ENCODE results near the gene DCK. TPM values are rescaled to one million over a fixed set of nuclear protein-coding genes. Genes with fewer than 3 reads are reported as not detected.
"Not testable (repeated sequence)": the region's sequence is repeated elsewhere in the genome, so short reads cannot be mapped to it uniquely, and the experiment has no call there.

DCK gene
- total RNA-seq, 8 experiments from 2014 or later = 5.1 to 33.5 (median 19.1) TPM

DNA sequence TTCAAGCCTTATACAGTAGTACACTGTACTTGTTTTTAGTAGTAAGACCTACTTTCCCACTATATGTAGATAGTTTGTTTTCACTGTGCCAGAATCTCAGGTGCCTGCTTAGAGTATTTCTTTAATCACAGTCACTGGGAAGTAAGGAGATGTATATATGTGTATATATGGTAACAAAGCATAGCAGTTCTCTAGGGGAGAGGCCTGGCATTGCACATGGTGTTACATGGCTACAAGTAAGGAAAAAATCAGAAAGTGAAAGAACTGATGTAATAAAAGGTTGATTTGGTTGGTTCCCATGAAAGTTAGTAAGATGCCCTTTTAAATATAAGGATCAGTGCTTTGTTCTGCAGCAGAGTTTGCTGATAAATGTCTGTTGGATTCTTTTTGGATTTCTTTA, 9.3 kb upstream of the DCK start:
- Histone ChIP-seq H3K4me3 (no peak overlapping the region), H3K4me1 (replicated peaks in 1 of 2) (no peaks in the 10 kb centered on the region), H3K27ac (no peak overlapping the region)
- no peak for ATAC-seq (replicated peaks in 6 of 8)
- in situ Hi-C loops (cut with MboI; ENCODE audit: low pct_unique_long_range_greater_than_20kb in 2 of 9, low sequenced_read_pairs in 9 of 9, unreplicated experiment in 9 of 9) = no loop called here

DNA sequence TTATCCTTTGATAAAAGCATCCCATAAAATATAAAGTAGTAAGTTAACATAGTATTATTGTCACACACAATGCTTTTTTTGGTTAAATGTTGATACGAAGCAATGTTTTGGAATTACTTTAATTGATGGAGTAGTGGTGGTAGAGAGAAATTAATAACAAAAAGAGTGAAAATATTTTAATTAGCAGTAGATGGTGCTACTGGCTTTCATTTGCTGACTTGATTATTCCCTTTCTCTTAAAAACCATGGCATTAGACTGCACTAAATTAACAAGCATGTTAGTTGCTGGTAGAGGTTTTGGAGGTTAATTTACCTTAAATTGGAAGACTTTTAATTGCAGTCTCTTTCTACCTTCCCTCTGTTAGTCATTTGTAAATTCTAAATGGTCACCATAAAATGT, 8.9 kb upstream of the DCK start:
- WGBS, 10 experiments = 63 to 100% (median 86%) methylated on average over 1 of the region's 1 CpG; no CpG with 5 or more reads in 1 of the 10 experiments
- Histone ChIP-seq H3K4me3 (no peak overlapping the region), H3K4me1 (replicated peaks in 1 of 2) (no peaks in the 10 kb centered on the region), H3K27ac (no peak overlapping the region)
- in situ Hi-C loops (cut with MboI; ENCODE audit: low pct_unique_long_range_greater_than_20kb in 2 of 9, low sequenced_read_pairs in 9 of 9, unreplicated experiment in 9 of 9) = no loop called here
- no peak for ATAC-seq (replicated peaks in 6 of 8)

DNA sequence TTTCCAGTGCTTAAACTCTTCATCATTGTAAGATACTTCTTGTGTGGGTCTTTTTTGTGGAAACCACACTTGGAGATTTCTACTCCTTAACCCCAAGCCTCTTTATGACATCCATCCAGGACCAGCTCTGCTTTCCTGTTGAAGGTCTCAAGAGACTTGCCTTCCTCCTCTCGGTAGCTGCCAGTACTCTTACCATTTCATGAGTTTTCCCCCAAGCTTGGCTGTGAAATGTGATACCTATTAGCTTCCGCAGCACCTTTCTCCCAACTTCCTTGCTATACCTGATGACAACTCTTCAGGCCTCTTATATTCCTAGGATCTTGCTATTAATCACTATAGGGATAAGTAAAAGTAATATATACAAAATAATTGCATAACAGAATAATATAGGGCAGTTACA, 1.9 kb upstream of the DCK start:
- ATAC-seq (replicated peaks in 6 of 8) = no peak
- no peak overlapping the region for H3K27ac ChIP-seq
- in situ Hi-C loops (cut with MboI; ENCODE audit: low pct_unique_long_range_greater_than_20kb in 2 of 9, low sequenced_read_pairs in 9 of 9, unreplicated experiment in 9 of 9) = no loop called here
- H3K4me3 ChIP-seq = no peak overlapping the region
- WGBS, 10 experiments = 42 to 100% (median 88%) methylated on average over 1 to 2 of the region's 2 CpGs; no CpG with 5 or more reads in 2 of the 10 experiments
- peaks cover 13 to 16% of the 10 kb centered on the region in 2 donors for H3K4me1 ChIP-seq (replicated peaks in 1 of 2)

DNA sequence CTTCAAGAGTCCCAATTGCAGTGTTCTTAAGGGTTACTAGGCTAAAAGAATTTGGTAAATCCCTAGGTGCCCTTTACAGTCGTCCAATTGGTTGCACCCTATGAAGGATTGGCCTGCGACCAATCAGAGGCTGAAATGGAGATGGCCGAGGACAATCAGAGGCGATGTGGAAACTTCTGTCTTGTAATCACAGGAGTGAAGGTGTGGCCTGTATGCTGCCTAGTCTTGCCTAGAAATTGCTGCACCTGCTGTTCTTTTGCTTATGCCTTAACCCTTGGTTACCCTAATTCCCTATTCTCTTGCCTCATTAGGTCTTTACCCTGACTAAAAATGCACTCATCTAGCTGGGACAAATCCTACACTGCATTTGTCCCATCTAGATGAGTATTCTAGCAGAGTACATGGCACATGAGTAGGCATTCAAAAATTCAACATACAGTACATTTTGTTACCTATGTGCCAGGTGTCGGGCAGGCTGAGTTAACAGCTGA, 1.0 kb upstream of the DCK start:
- in situ Hi-C loops (cut with MboI; ENCODE audit: low pct_unique_long_range_greater_than_20kb in 2 of 9, low sequenced_read_pairs in 9 of 9, unreplicated experiment in 9 of 9) = no loop called here
- peaks cover 14 to 19% of the 10 kb centered on the region in 2 donors for H3K4me1 ChIP-seq (replicated peaks in 1 of 2)
- ATAC-seq (replicated peaks in 6 of 8) = no peak
- 58 to 100% (median 90%) methylated on average over 1 to 5 of the region's 5 CpGs for WGBS, 10 experiments
- H3K4me3 ChIP-seq = peak overlapping the region; percentile 51 to 57 (median 54)
- H3K27ac ChIP-seq = no peak overlapping the region

DNA sequence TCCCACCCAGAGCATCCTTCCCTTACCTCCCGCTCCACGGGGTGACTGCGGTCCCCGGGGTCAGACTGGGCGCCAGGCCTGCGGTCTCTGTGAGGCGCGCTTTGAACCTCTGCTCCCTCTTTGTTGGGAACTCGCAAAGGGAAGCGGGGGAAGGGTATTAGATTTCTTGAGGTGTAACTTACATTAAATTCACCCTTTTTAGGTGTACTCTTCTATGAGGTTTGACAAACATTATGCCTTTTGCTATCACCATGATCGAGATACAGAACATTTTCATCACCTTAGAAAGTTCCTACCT, 569 bp downstream of the DCK start:
- in situ Hi-C loops (cut with MboI; ENCODE audit: low pct_unique_long_range_greater_than_20kb in 2 of 9, low sequenced_read_pairs in 9 of 9, unreplicated experiment in 9 of 9) = no loop called here
- Histone ChIP-seq H3K27ac (peak overlapping the region; percentile 71 to 85), H3K4me1 (replicated peaks in 1 of 2) (peaks cover 14 to 19% of the 10 kb centered on the region in 2 donors), H3K4me3 (peak overlapping the region; percentile 51 to 57 (median 54))
- no peak for ATAC-seq (replicated peaks in 6 of 8)
- 0 to 33% (median 0%) methylated on average over 1 to 5 of the region's 11 CpGs; no CpG with 5 or more reads in 4 of the 10 experiments for WGBS, 10 experiments

DNA sequence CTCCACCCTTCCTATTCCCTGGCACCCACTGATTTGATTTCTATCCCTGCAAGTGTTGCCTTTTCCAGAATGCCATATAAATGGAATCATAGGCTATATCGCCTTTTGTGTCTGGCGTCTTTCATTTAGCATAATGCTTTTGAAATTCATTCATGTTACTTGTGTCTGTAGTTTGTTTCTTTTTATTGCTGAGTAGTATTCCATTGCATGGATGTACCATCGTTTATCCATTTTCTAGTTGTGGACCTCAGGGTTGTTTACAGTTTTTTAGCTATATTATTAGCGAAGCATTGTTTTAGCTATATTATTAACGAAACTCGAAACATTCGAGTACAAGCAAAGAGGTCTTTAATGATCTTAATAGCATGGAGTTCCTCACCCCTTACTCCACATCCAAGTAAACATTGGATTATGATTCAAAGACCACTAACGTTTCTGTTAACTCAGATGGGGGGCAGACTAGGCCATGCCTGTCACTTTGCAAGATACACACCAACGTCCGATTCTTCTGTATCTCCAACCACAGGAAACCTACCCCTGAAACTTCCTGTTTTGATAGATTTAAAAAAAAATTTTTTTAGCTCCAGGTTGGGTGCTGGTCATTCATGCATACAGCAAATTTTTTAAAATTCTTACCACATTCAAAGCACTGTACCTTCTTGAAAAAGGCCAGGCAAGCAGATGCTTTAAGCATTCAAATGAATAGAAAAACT, 1.1 kb downstream of the DCK start:
- Histone ChIP-seq H3K4me1 (replicated peaks in 1 of 2) (peaks cover 14 to 19% of the 10 kb centered on the region in 2 donors), H3K27ac (no peak overlapping the region), H3K4me3 (peak overlapping the region; percentile 51 to 57 (median 54))
- 48 to 88% (median 78%) methylated on average over 5 to 10 of the region's 10 CpGs for WGBS, 10 experiments
- no peak for ATAC-seq (replicated peaks in 6 of 8)
- in situ Hi-C loops (cut with MboI; ENCODE audit: low pct_unique_long_range_greater_than_20kb in 2 of 9, low sequenced_read_pairs in 9 of 9, unreplicated experiment in 9 of 9) = no loop called here

DNA sequence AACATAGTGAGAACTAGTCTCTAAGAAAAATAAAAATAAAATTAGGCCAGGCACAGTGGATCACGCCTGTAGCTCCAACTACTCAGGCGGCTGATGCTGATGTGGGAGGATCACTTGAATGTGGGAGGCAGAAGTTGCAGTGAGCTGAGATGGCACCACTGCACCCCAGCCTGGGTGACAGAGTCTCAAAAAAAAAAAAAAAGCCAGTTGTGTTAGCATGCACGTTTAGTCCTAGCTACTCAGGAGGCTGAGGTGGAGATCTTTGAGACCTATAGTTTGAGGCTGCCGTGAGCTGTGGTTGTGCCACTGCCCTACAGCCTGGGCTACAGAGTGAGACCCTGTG, 2.5 kb downstream of the DCK start:
- 30 to 100% (median 54%) methylated on average over 1 to 4 of the region's 4 CpGs; no CpG with 5 or more reads in 3 of the 10 experiments for WGBS, 10 experiments
- no peak overlapping the region for H3K27ac ChIP-seq
- ATAC-seq (replicated peaks in 6 of 8) = no peak
- H3K4me1 ChIP-seq (replicated peaks in 1 of 2) = peaks cover 14 to 19% of the 10 kb centered on the region in 2 donors
- H3K4me3 ChIP-seq = peak overlapping the region in 1 of 5 donors; percentile 2
- in situ Hi-C loops (cut with MboI; ENCODE audit: low pct_unique_long_range_greater_than_20kb in 2 of 9, low sequenced_read_pairs in 9 of 9, unreplicated experiment in 9 of 9) = no loop called here

DNA sequence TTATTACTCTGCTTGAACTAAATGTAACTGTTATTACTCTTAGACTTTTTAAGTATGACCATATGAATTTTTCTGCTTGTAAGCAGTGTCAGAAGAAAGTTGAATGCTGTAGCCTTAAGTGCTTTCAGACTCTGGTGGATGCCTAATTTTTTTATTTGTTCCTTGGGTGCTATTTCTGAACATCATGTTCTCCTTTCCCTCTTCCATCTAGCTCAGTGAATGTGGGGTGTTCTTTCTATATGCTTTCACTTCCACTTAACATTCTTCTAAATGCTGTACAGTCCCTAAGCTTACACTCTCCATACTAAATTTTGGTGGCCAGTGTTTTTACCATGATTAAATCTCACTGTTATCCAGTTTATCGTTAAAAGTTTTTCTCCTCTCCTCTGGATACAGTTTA, 3.6 kb downstream of the DCK start:
- Histone ChIP-seq H3K27ac (no peak overlapping the region), H3K4me1 (replicated peaks in 1 of 2) (peaks cover 14 to 19% of the 10 kb centered on the region in 2 donors), H3K4me3 (no peak overlapping the region)
- 0 to 100% (median 92%) methylated on average over 1 of the region's 1 CpG; no CpG with 5 or more reads in 1 of the 10 experiments for WGBS, 10 experiments
- ATAC-seq (replicated peaks in 6 of 8) = no peak
- in situ Hi-C loops (cut with MboI; ENCODE audit: low pct_unique_long_range_greater_than_20kb in 2 of 9, low sequenced_read_pairs in 9 of 9, unreplicated experiment in 9 of 9) = no loop called here

DNA sequence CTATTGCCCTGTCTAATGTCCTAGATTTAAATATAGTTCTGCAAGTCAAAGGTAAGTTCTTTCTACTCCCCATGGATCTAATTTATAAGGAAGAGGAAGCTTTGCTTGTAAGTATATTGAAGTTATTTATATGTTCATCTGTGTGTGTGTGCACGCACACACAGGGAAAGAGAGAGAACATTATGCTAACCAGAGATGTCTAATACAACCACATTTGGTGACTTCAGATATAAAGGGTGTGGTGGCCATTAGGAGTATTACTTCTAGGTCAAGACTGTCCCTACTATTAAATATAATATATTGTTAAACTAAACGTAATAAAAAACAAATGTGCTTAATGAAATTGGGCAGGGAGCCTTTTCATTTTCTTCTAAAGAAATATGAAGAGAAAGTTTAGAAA, 4.1 kb downstream of the DCK start:
- WGBS, 10 experiments = 13 to 100% (median 79%) methylated on average over 1 to 2 of the region's 2 CpGs
- Histone ChIP-seq H3K4me1 (replicated peaks in 1 of 2) (peaks cover 13 to 16% of the 10 kb centered on the region in 2 donors), H3K4me3 (no peak overlapping the region), H3K27ac (no peak overlapping the region)
- in situ Hi-C loops (cut with MboI; ENCODE audit: low pct_unique_long_range_greater_than_20kb in 2 of 9, low sequenced_read_pairs in 9 of 9, unreplicated experiment in 9 of 9) = no loop called here
- no peak for ATAC-seq (replicated peaks in 6 of 8)

DNA sequence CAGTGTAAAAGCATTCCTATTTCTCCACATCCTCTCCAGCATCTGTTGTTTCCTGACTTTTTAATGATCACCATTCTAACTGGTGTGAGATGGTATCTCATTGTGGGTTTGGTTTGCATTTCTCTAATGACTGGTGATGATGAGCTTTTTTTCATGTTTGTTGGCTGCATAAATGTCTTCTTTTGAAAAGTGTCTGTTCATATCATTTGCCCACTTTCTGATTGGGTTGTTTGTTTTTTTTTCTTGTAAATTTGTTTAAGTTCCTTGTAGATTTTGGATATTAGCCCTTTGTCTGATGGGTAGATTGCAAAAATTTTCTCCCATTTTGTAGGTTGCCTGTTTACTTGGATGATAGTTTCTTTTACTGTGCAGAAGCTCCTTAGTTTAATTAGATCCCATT, 6.2 kb downstream of the DCK start:
- H3K27ac ChIP-seq; in situ Hi-C loops (cut with MboI; ENCODE audit: low pct_unique_long_range_greater_than_20kb in 2 of 9, low sequenced_read_pairs in 9 of 9, unreplicated experiment in 9 of 9); ATAC-seq (replicated peaks in 6 of 8); H3K4me3 ChIP-seq: not testable (repeated sequence)
- H3K4me1 ChIP-seq (replicated peaks in 1 of 2) = peaks cover 12 to 13% of the 10 kb centered on the region in 2 donors

DNA sequence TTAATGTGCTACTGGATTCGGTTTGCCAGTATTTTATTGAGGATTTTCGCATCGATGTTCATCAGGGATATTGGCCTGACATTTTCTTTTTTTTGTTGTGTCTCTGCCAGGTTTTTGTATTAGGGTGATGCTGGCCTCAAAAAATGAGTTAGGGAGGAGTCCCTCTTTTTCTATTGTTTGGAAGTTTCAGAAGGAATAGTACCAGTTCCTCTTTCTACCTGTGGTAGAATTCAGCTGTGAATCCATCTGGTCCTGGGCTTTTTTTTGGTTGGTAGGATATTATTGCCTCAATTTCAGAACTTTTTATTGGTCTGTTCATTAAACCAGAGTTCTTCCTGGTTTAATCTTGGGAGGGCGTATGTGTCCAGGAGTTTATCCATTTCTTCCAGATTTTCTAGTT, 7.9 kb downstream of the DCK start:
- H3K4me3 ChIP-seq; in situ Hi-C loops (cut with MboI; ENCODE audit: low pct_unique_long_range_greater_than_20kb in 2 of 9, low sequenced_read_pairs in 9 of 9, unreplicated experiment in 9 of 9); H3K27ac ChIP-seq; H3K4me1 ChIP-seq (replicated peaks in 1 of 2); ATAC-seq (replicated peaks in 6 of 8): not testable (repeated sequence)
- 86 to 100% (median 96%) methylated on average over 2 to 4 of the region's 4 CpGs; no CpG with 5 or more reads in 1 of the 10 experiments for WGBS, 10 experiments

DNA sequence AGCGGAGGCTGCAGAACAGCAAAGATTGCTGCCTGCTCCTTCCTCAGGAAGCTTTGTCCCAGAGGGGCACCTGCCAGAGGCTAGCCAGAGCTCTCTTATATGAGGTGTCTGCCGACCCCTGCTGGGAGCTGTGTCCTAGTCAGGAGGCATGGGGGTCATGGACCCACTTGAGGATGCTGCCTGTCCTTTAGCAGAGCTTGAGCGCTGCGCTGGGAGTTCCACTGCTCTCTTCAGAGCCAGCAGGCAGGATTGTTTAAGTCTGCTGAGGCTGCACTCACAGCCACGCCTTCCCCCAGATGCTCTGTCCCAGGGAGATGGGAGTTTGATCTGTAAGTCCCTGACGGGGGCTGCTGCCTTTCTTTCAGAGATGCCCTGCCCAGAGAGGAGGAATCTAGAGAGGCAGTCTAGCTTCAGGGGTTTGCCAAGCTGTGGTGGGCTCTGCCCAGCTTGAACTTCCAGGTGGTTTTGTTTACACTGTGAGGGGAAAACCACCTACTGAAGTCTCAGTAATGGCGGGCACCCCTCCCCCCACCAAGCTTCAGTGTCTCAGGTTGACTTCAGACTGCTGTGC, 10.9 kb downstream of the DCK start:
- ATAC-seq (replicated peaks in 6 of 8) = peak in 4 of 8 experiments; percentile 21 to 58 (median 30)

DNA sequence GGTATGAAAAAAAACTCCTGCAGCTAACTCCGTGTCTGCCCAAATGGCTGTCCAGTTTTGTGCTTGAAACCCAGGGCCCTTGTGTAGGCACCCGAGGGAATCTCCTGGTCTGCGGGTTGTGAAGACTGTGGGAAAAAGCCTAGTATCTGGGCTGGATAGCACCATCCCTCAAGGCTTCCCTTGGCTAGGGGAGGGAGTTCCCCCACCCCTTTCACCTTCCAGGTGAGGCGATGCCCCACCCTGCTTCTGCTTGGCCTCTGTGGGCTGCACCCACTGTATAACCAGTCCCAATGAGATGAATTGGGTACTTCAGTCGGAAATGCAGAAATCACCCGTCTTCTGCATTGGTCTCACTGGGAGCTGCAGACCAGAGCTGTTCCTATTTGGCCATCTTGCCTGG, 11.6 kb downstream of the DCK start:
- 93 to 100% (median 100%) methylated on average over 1 to 2 of the region's 6 CpGs; no CpG with 5 or more reads in 7 of the 10 experiments for WGBS, 10 experiments
- ATAC-seq (replicated peaks in 6 of 8); in situ Hi-C loops (cut with MboI; ENCODE audit: low pct_unique_long_range_greater_than_20kb in 2 of 9, low sequenced_read_pairs in 9 of 9, unreplicated experiment in 9 of 9); H3K27ac ChIP-seq; H3K4me3 ChIP-seq; H3K4me1 ChIP-seq (replicated peaks in 1 of 2): not testable (repeated sequence)

More for the DNA sequence above, 10.9 kb downstream of the DCK start:
- 50 to 80% (median 57%) methylated on average over 2 to 4 of the region's 7 CpGs; no CpG with 5 or more reads in 6 of the 10 experiments for WGBS, 10 experiments
- no peak overlapping the region for H3K4me3 ChIP-seq
- H3K4me1 ChIP-seq (replicated peaks in 1 of 2) = peaks cover 0 to 5% of the 10 kb centered on the region in 2 donors
- H3K27ac ChIP-seq = no peak overlapping the region
- in situ Hi-C loops (cut with MboI; ENCODE audit: low pct_unique_long_range_greater_than_20kb in 2 of 9, low sequenced_read_pairs in 9 of 9, unreplicated experiment in 9 of 9) = no loop called here
